GM21529 (cell line): ENCODE results near the gene CEP89.
"Not testable (repeated sequence)": the region's sequence is repeated elsewhere in the genome, so short reads cannot be mapped to it uniquely, and the experiment has no call there.

Source experiments
- ATAC-seq: cut with Tn5 transposase; IDR thresholded peaks from one replicate; pipeline ENCODE4 v1.9.1; 2021; ENCODE audit not compliant: unreplicated experiment

CEP89 gene

GRCh38 chr19:32971715-32972540 is at the start of gene CEP89, which contains the start of gene FAAP24:
CEP89 (minus strand) TSS chr19:32971958; CDS start chr19:32971874, 84 bp downstream.
FAAP24 (plus strand) TSS chr19:32972242; CDS start chr19:32973197, 955 bp downstream.
- peak; percentile 99 for ATAC-seq

GRCh38 chr19:33010891-33011290 is 39.1 kb upstream of the CEP89 start:
- ATAC-seq: not testable (repeated sequence)

GRCh38 chr19:33008738-33009137 is 37.0 kb upstream of the CEP89 start:
- ATAC-seq: no peak

GRCh38 chr19:33005440-33005839 is 33.7 kb upstream of the CEP89 start:
- ATAC-seq: no peak

- not testable (repeated sequence) for ATAC-seq
These were observed 31.8 kb upstream of the CEP89 start for GRCh38 chr19:33003424-33004024.

- ATAC-seq: not testable (repeated sequence)
These were observed 30.5 kb upstream of the CEP89 start for GRCh38 chr19:33002126-33002865.

- ATAC-seq: no peak
These were observed 29.2 kb upstream of the CEP89 start for GRCh38 chr19:33000910-33001309.

GRCh38 chr19:33000510-33000909 is 28.8 kb upstream of the CEP89 start:
- ATAC-seq: no peak

- ATAC-seq: no peak
These were observed 27.0 kb upstream of the CEP89 start for GRCh38 chr19:32998722-32999121.

GRCh38 chr19:32997716-32998355 is 26.1 kb upstream of the CEP89 start:
- ATAC-seq: no peak

- not testable (repeated sequence) for ATAC-seq
These were observed 25.3 kb upstream of the CEP89 start for GRCh38 chr19:32997061-32997464.

GRCh38 chr19:32995966-32996365 is 24.2 kb upstream of the CEP89 start:
- not testable (repeated sequence) for ATAC-seq

- no peak for ATAC-seq
These were observed 17.0 kb upstream of the CEP89 start for GRCh38 chr19:32988724-32989123.

- not testable (repeated sequence) for ATAC-seq
These were observed 16.5 kb upstream of the CEP89 start for GRCh38 chr19:32988254-32988653.

- not testable (repeated sequence) for ATAC-seq
These were observed 10.7 kb upstream of the CEP89 start for GRCh38 chr19:32982488-32982887.

- not testable (repeated sequence) for ATAC-seq
These were observed 8.0 kb upstream of the CEP89 start for GRCh38 chr19:32979807-32980206.

GRCh38 chr19:32977813-32978212 is 6.1 kb upstream of the CEP89 start:
- not testable (repeated sequence) for ATAC-seq

GRCh38 chr19:32977280-32977679 is 5.5 kb upstream of the CEP89 start:
- no peak for ATAC-seq

GRCh38 chr19:32976223-32976805 is 4.6 kb upstream of the CEP89 start:
- ATAC-seq: no peak

- no peak for ATAC-seq
These were observed 654 bp downstream of the CEP89 start for GRCh38 chr19:32971012-32971595.
